ENCODE data around the gene NPNT.

NPNT gene

GRCh38 chr4:105969575-105969974 is 74.3 kb downstream of the NPNT start:
- Histone ChIP-seq H3K9ac (ENCODE audit: low read length) (no peak overlapping the region), H3F3A (ENCODE audit: insufficient read depth, low read length) (no peaks in the 10 kb centered on the region), H3K9me3 (ENCODE audit: low read length) (no peaks in the 10 kb centered on the region), H3K9me2 (ENCODE audit: low read depth, low read length) (0 out of 2 replicates have a peak, but pooled peaks cover under 1% of the 10 kb centered on the region), H4K20me1 (ENCODE audit: insufficient read depth, low read length) (no peaks in the 10 kb centered on the region), H3K27ac (ENCODE audit: low read depth, low read length, poor library complexity, severe bottlenecking) (no peak overlapping the region), H3K4me3 (ENCODE audit: low read depth, low read length, poor library complexity, severe bottlenecking) (no peak overlapping the region), H3K79me2 (ENCODE audit: insufficient read depth, low read length) (no peaks in the 10 kb centered on the region), H3K4me1 (ENCODE audit: insufficient read depth, low read length, severe bottlenecking) (no peaks in the 10 kb centered on the region), H2AFZ (ENCODE audit: low read length) (no peak overlapping the region), H3K27me3 (ENCODE audit: insufficient read depth, low read length) (no peaks in the 10 kb centered on the region), H3K36me3 (ENCODE audit: insufficient read depth, low read length) (no peaks in the 10 kb centered on the region), H3K4me2 (ENCODE audit: low read length) (no peak overlapping the region)
- TF ChIP-seq EZH2 (IDR thresholded peaks at IDR 0.05; ENCODE audit: borderline replicate concordance, low read length) = no peak
- TF ChIP-seq CTCF (IDR thresholded peaks at IDR 0.05; ENCODE audit: low read length) = no peak

GRCh38 chr4:105970371-105970770 is 75.1 kb downstream of the NPNT start:
- no peaks in the 10 kb centered on the region for H4K20me1 ChIP-seq (ENCODE audit: insufficient read depth, low read length)
- no peak for TF ChIP-seq EZH2 (IDR thresholded peaks at IDR 0.05; ENCODE audit: borderline replicate concordance, low read length)
- TF ChIP-seq CTCF (IDR thresholded peaks at IDR 0.05; ENCODE audit: low read length) = no peak
- H3K27me3 ChIP-seq (ENCODE audit: insufficient read depth, low read length) = no peaks in the 10 kb centered on the region
- H3K36me3 ChIP-seq (ENCODE audit: insufficient read depth, low read length) = no peaks in the 10 kb centered on the region
- H3K9me2 ChIP-seq (ENCODE audit: low read depth, low read length) = no peaks in the 10 kb centered on the region
- H3K9me3 ChIP-seq (ENCODE audit: low read length) = no peaks in the 10 kb centered on the region
- no peaks in the 10 kb centered on the region for H3K79me2 ChIP-seq (ENCODE audit: insufficient read depth, low read length)
- no peak overlapping the region for H3K4me2 ChIP-seq (ENCODE audit: low read length)
- H3K4me3 ChIP-seq (ENCODE audit: low read depth, low read length, poor library complexity, severe bottlenecking) = no peak overlapping the region
- H3K27ac ChIP-seq (ENCODE audit: low read depth, low read length, poor library complexity, severe bottlenecking) = no peak overlapping the region
- no peaks in the 10 kb centered on the region for H3F3A ChIP-seq (ENCODE audit: insufficient read depth, low read length)
- no peak overlapping the region for H2AFZ ChIP-seq (ENCODE audit: low read length)
- H3K9ac ChIP-seq (ENCODE audit: low read length) = no peak overlapping the region
- H3K4me1 ChIP-seq (ENCODE audit: insufficient read depth, low read length, severe bottlenecking) = no peaks in the 10 kb centered on the region

- H3K79me2 ChIP-seq (ENCODE audit: insufficient read depth, low read length) = no peaks in the 10 kb centered on the region
- no peaks in the 10 kb centered on the region for H3K9me3 ChIP-seq (ENCODE audit: low read length)
- H3K9me2 ChIP-seq (ENCODE audit: low read depth, low read length) = no peaks in the 10 kb centered on the region
- H3K4me2 ChIP-seq (ENCODE audit: low read length) = no peak overlapping the region
- H4K20me1 ChIP-seq (ENCODE audit: insufficient read depth, low read length) = no peaks in the 10 kb centered on the region
- H2AFZ ChIP-seq (ENCODE audit: low read length) = no peak overlapping the region
- H3K27ac ChIP-seq (ENCODE audit: low read depth, low read length, poor library complexity, severe bottlenecking) = no peak overlapping the region
- TF ChIP-seq EZH2 (IDR thresholded peaks at IDR 0.05; ENCODE audit: borderline replicate concordance, low read length) = no peak
- TF ChIP-seq CTCF (IDR thresholded peaks at IDR 0.05; ENCODE audit: low read length) = no peak
- H3K4me1 ChIP-seq (ENCODE audit: insufficient read depth, low read length, severe bottlenecking) = no peaks in the 10 kb centered on the region
- H3K4me3 ChIP-seq (ENCODE audit: low read depth, low read length, poor library complexity, severe bottlenecking) = no peak overlapping the region
- H3K27me3 ChIP-seq (ENCODE audit: insufficient read depth, low read length) = no peaks in the 10 kb centered on the region
- H3K9ac ChIP-seq (ENCODE audit: low read length) = no peak overlapping the region
- H3K36me3 ChIP-seq (ENCODE audit: insufficient read depth, low read length) = no peaks in the 10 kb centered on the region
- H3F3A ChIP-seq (ENCODE audit: insufficient read depth, low read length) = no peaks in the 10 kb centered on the region
Observed at GRCh38 chr4:105971036-105971435, 75.8 kb downstream of the NPNT start.
